OCI-LY7 (cell line): ENCODE data around the gene NR2F6. TPM values are rescaled to one million over a fixed set of nuclear protein-coding genes. Genes with fewer than 3 reads are reported as not detected.

ENCODE experiments used
- BruUV-seq: library from RNA; stranded (reverse); fragments of 400-500 nt; replicated peaks from 2 replicates; lab custom pipeline; 2021; lab: Mats Ljungman, UMichigan
- CTCF ChIA-PET: fragments of 300-600 bp; sonication (Branson Sonifier 250); formaldehyde crosslinking; loops from one replicate; lab custom pipeline; 2022; ENCODE audit warnings: antibody characterized with exemption; ENCODE audit not compliant: unreplicated experiment; lab: Charles Lee
- POLR2A ChIA-PET: fragments of 300-600 bp; sonication (Branson Sonifier 250); formaldehyde crosslinking; loops from one replicate; lab custom pipeline; 2022; ENCODE audit warnings: antibody characterized with exemption; lab: Charles Lee
- DNase-seq: peaks from one replicate; pipeline ENCODE4 v3.0.0-alpha.2; 2015; ENCODE audit warnings: low spot score
- H2AFZ ChIP-seq: fragments of 200-600 bp; sonication (generic), shearing (Covaris generic); 2 replicates; pipeline ENCODE4 v1.6.1; 2014; ENCODE audit warnings: mild to moderate bottlenecking, antibody characterized with exemption, low read length, moderate library complexity
- H3K27ac ChIP-seq: fragments of 200-600 bp; sonication (generic); 2 replicates; pipeline ENCODE4 v1.5.1; 2014; ENCODE audit warnings: mixed run types, low read depth, mild to moderate bottlenecking, moderate library complexity, low read length, inconsistent platforms; ENCODE audit not compliant: poor library complexity, severe bottlenecking
- H3K36me3 ChIP-seq: fragments of 200-600 bp; sonication (generic); 2 replicates; pipeline ENCODE4 v1.6.1; 2014; ENCODE audit warnings: mild to moderate bottlenecking, antibody characterized with exemption, low read length, moderate library complexity, mixed read lengths; ENCODE audit not compliant: insufficient read depth
- H3K4me1 ChIP-seq: fragments of 200-600 bp; sonication (generic); 2 replicates; pipeline ENCODE4 v1.5.1; 2014; ENCODE audit warnings: mild to moderate bottlenecking, low read length; ENCODE audit not compliant: insufficient read depth, poor library complexity, severe bottlenecking
- H3K4me2 ChIP-seq: fragments of 200-600 bp; sonication (generic); 2 replicates; pipeline ENCODE4 v1.6.1; 2014; ENCODE audit warnings: mild to moderate bottlenecking, low read length
- H3K4me3 ChIP-seq: fragments of 200-600 bp; sonication (generic); 2 replicates; pipeline ENCODE4 v1.5.1; 2014; ENCODE audit warnings: mild to moderate bottlenecking, low read depth, low read length; ENCODE audit not compliant: poor library complexity, severe bottlenecking
- H3K79me2 ChIP-seq: fragments of 200-600 bp; sonication (generic); 2 replicates; pipeline ENCODE4 v1.6.1; 2016; ENCODE audit warnings: low read depth, mild to moderate bottlenecking, low read length, moderate library complexity, mixed read lengths; ENCODE audit not compliant: insufficient read depth
- H3K9me2 ChIP-seq: fragments of 200-600 bp; sonication (generic); 2 replicates; pipeline ENCODE4 v1.6.1; 2016; ENCODE audit warnings: mild to moderate bottlenecking, low read length, mixed read lengths; ENCODE audit not compliant: insufficient read depth
- H3K9me3 ChIP-seq: fragments of 200-600 bp; sonication (generic); 2 replicates; pipeline ENCODE4 v1.6.1; 2014; ENCODE audit warnings: mild to moderate bottlenecking, mixed run types, low read length, mixed read lengths
- H4K20me1 ChIP-seq: fragments of 200-600 bp; sonication (generic); 2 replicates; pipeline ENCODE4 v1.6.1; 2014; ENCODE audit warnings: mild to moderate bottlenecking, antibody characterized with exemption, low read length, moderate library complexity, mixed read lengths; ENCODE audit not compliant: insufficient read depth
- CTCF ChIP-seq: fragments of 200-600 bp; sonication (generic); conservative IDR thresholded peaks from 2 replicates; pipeline ENCODE4 v1.5.1; 2014; ENCODE audit warnings: mild to moderate bottlenecking, antibody characterized with exemption, low read length, moderate library complexity, mixed read lengths
- EZH2phosphoT487 ChIP-seq: fragments of 200-600 bp; sonication (generic); IDR thresholded peaks from 2 replicates; pipeline ENCODE4 v1.6.1; 2018; ENCODE audit warnings: low read depth, borderline replicate concordance, mild to moderate bottlenecking, mixed run types, antibody characterized with exemption, low read length, moderate library complexity, mixed read lengths
- intact Hi-C: fragments of 100-400 bp; cut with micrococcal nuclease; formaldehyde crosslinking; loops from one replicate; pipeline ENCODE4 v1.10.0; 2022; ENCODE audit not compliant: unreplicated experiment
- total RNA-seq, 2 experiments: library from RNA; depleted of rRNA in 1 of 2; stranded (reverse); fragments of >200 nt in 1 of 2; shearing (Covaris generic) in 1 of 2; gene quantifications; 2 replicates each; pipeline ENCODE4 v1.2.3, GENCODE V29; 2014 to 2022

Gene NR2F6
- total RNA-seq, 2 experiments from 2014 or later: 33.1 to 39.2 TPM

DNA sequence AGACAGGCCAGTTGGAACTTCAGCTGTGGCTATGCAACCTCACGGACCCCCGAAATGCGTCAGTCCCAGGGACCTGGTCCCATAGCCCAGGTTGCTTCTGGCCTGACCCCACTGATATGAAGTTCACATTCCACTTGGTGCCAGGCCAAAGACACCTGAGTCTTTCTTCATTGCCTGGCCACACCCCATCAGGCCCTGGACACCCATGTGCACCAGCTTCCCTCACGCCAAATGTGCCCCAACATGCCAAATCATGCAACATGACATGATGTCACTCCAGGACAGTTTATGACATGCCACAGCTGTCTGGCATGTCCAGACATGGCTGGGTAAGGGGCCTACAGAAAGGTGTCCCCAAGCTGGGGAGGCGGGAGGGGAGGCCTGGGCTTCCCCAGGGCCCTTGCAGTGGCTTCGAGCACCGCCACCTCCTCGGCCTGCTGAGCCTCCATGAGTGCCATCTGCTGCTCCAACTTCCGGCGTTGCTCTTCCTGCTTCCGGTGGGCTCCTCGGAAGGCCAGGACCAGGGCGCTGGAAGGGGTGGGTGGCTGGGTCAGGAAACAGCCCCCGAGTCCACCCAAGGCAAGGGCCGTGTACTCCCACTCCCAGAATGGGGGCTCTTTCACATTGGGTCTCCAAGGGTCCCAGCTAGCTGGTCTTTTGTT lies 4.3 kb upstream of the NR2F6 start:
- no peak for DNase-seq
- POLR2A ChIA-PET: interaction anchor here (0.6 to 0.7 kb wide), 2 partner anchors 86 to 182 kb away, joined by 3 to 6 read pairs; no protein-coding TSS in a partner anchor
- Histone ChIP-seq H3K9me3 (no peaks in the 10 kb centered on the region), H3K4me3 (no peak overlapping the region), H3K9me2 (no peaks in the 10 kb centered on the region), H3K79me2 (no peaks in the 10 kb centered on the region), H3K27ac (no peak overlapping the region), H2AFZ (no peak overlapping the region), H3K4me2 (no peak overlapping the region), H3K4me1 (peaks cover 11% of the 10 kb centered on the region), H3K36me3 (no peaks in the 10 kb centered on the region), H4K20me1 (no peaks in the 10 kb centered on the region)
- CTCF ChIA-PET: interaction anchor here (0.6 kb wide), 1 partner anchor 171 kb away, joined by 3 read pairs; no protein-coding TSS in a partner anchor
- no TSS peak for BruUV-seq
- TF ChIP-seq EZH2phosphoT487 (no peak), CTCF (no peak)
- intact Hi-C loops: loop anchor here (10.0 kb wide), 1 partner anchor 355 kb away; no protein-coding TSS in a partner anchor

- ChIA-PET POLR2A (interaction anchor here (0.6 to 1.1 kb wide), 5 partner anchors 11 to 92 kb away, joined by 3 to 4 read pairs (median 3); partner anchors contain the start of gene BABAM1), CTCF (interaction anchor here (0.6 kb wide), 1 partner anchor 17 kb away, joined by 3 read pairs; no protein-coding TSS in a partner anchor)
- Histone ChIP-seq H4K20me1 (no peaks in the 10 kb centered on the region), H3K4me1 (peaks cover 26% of the 10 kb centered on the region), H3K79me2 (peaks cover 16% of the 10 kb centered on the region; the same call in 1 of the 2 replicates), H3K4me2 (no peak overlapping the region), H3K36me3 (no peaks in the 10 kb centered on the region), H3K4me3 (no peak overlapping the region), H3K27ac (no peak overlapping the region), H3K9me2 (no peaks in the 10 kb centered on the region), H2AFZ (no peak overlapping the region), H3K9me3 (no peaks in the 10 kb centered on the region)
- intact Hi-C loops: loop anchor here (10.0 kb wide), 1 partner anchor 353 kb away; no protein-coding TSS in a partner anchor
- no peak for DNase-seq
- BruUV-seq: no TSS peak
- TF ChIP-seq EZH2phosphoT487: no peak
- no peak for TF ChIP-seq CTCF
Measured at GRCh38 chr19:17248011-17248776, 2.5 kb upstream of the NR2F6 start.
